ENCODE results near the gene CAV2.

Gene CAV2

GRCh38 chr7:116455499-116455898, 44.0 kb upstream of the CAV2 start:
- Histone ChIP-seq H3K36me3 (no peaks in the 10 kb centered on the region), H3K9me3 (no peaks in the 10 kb centered on the region), H3K27me3 (no peaks in the 10 kb centered on the region), H3K4me3 (ENCODE audit: low read depth, low read length) (no peak overlapping the region), H3K4me1 (no peaks in the 10 kb centered on the region)
- TF ChIP-seq CTCF (IDR thresholded peaks at IDR 0.05; ENCODE audit: low read depth, low read length) = no peak
- no peak for DNase-seq

GRCh38 chr7:116461500-116461899, 38.0 kb upstream of the CAV2 start:
- H3K4me3 ChIP-seq (ENCODE audit: low read depth, low read length) = no peak overlapping the region
- no peak for TF ChIP-seq CTCF (IDR thresholded peaks at IDR 0.05; ENCODE audit: low read depth, low read length)
- no peaks in the 10 kb centered on the region for H3K9me3 ChIP-seq
- DNase-seq = no peak
- H3K36me3 ChIP-seq = no peaks in the 10 kb centered on the region
- H3K4me1 ChIP-seq = no peaks in the 10 kb centered on the region
- no peaks in the 10 kb centered on the region for H3K27me3 ChIP-seq

- Histone ChIP-seq H3K27me3 (no peaks in the 10 kb centered on the region), H3K4me1 (no peaks in the 10 kb centered on the region), H3K9me3 (no peaks in the 10 kb centered on the region), H3K36me3 (no peaks in the 10 kb centered on the region), H3K4me3 (ENCODE audit: low read depth, low read length) (no peak overlapping the region)
- DNase-seq = no peak
- TF ChIP-seq CTCF (IDR thresholded peaks at IDR 0.05; ENCODE audit: low read depth, low read length) = no peak
Observed at GRCh38 chr7:116463956-116464355, 35.6 kb upstream of the CAV2 start.

- no peaks in the 10 kb centered on the region for H3K9me3 ChIP-seq
- no peaks in the 10 kb centered on the region for H3K4me1 ChIP-seq
- no peak for TF ChIP-seq CTCF (IDR thresholded peaks at IDR 0.05; ENCODE audit: low read depth, low read length)
- no peaks in the 10 kb centered on the region for H3K36me3 ChIP-seq
- no peak overlapping the region for H3K4me3 ChIP-seq (ENCODE audit: low read depth, low read length)
- no peak for DNase-seq
- no peaks in the 10 kb centered on the region for H3K27me3 ChIP-seq
Observed at GRCh38 chr7:116464375-116464774, 35.2 kb upstream of the CAV2 start.

- no peak for TF ChIP-seq CTCF (IDR thresholded peaks at IDR 0.05; ENCODE audit: low read depth, low read length)
- H3K9me3 ChIP-seq = no peaks in the 10 kb centered on the region
- H3K27me3 ChIP-seq = no peaks in the 10 kb centered on the region
- no peaks in the 10 kb centered on the region for H3K4me1 ChIP-seq
- DNase-seq = no peak
- H3K36me3 ChIP-seq = no peaks in the 10 kb centered on the region
- no peak overlapping the region for H3K4me3 ChIP-seq (ENCODE audit: low read depth, low read length)
Observed at GRCh38 chr7:116465125-116465524, 34.4 kb upstream of the CAV2 start.

GRCh38 chr7:116468534-116468933, 31.0 kb upstream of the CAV2 start:
- DNase-seq = no peak
- no peak for TF ChIP-seq CTCF (IDR thresholded peaks at IDR 0.05; ENCODE audit: low read depth, low read length)
- Histone ChIP-seq H3K4me1 (no peaks in the 10 kb centered on the region), H3K27me3 (no peaks in the 10 kb centered on the region), H3K36me3 (no peaks in the 10 kb centered on the region), H3K4me3 (ENCODE audit: low read depth, low read length) (no peak overlapping the region), H3K9me3 (no peaks in the 10 kb centered on the region)

All from BE2C (cell line).